Astrocyte (in vitro differentiated cells and primary cell): ENCODE data around the gene PPP4R2. TPM values are rescaled to one million over a fixed set of nuclear protein-coding genes. Genes with fewer than 3 reads are reported as not detected.

Experiments
- DNase-seq: peaks from one replicate; pipeline ENCODE4 v3.0.0-alpha.2; 2010; ENCODE audit warnings: low read depth
- FAIRE-seq: peaks from 2 replicates; lab custom pipeline; 2011; peaks lifted over from hg19 to GRCh38; lab: Jason Lieb, UNC
- H2AFZ ChIP-seq: 2 replicates; pipeline ENCODE4 v1.6.0; 2012; ENCODE audit warnings: low read depth, low read length, inconsistent platforms
- H3K27ac ChIP-seq: 2 replicates; pipeline ENCODE4 v1.5.1; 2011; ENCODE audit warnings: low read depth, low read length, inconsistent platforms
- H3K27me3 ChIP-seq: 2 replicates; pipeline ENCODE4 v1.6.0; 2011; ENCODE audit warnings: low read length, inconsistent platforms; ENCODE audit not compliant: insufficient read depth
- H3K36me3 ChIP-seq: 2 replicates; pipeline ENCODE4 v1.5.1; 2011; ENCODE audit warnings: low read length, inconsistent platforms; ENCODE audit not compliant: insufficient read depth
- H3K4me1 ChIP-seq: 2 replicates; pipeline ENCODE4 v1.5.1; 2011; ENCODE audit warnings: low read length, inconsistent platforms; ENCODE audit not compliant: insufficient read depth
- H3K4me2 ChIP-seq: 2 replicates; pipeline ENCODE4 v1.6.0; 2012; ENCODE audit warnings: low read length, inconsistent platforms
- H3K4me3 ChIP-seq: 2 replicates; pipeline ENCODE4 v1.5.1; 2011; ENCODE audit warnings: low read depth, mild to moderate bottlenecking, low read length, inconsistent platforms; ENCODE audit not compliant: insufficient read depth
- H3K79me2 ChIP-seq: 2 replicates; pipeline ENCODE4 v1.6.0; 2012; ENCODE audit warnings: mild to moderate bottlenecking, low read length, inconsistent platforms; ENCODE audit not compliant: insufficient read depth
- H3K9ac ChIP-seq: 2 replicates; pipeline ENCODE4 v1.6.0; 2012; ENCODE audit warnings: mild to moderate bottlenecking, low read length, inconsistent platforms
- H3K9me3 ChIP-seq: 2 replicates; pipeline ENCODE4 v1.5.1; 2012; ENCODE audit warnings: low read depth, mild to moderate bottlenecking, low read length, inconsistent platforms; ENCODE audit not compliant: insufficient read depth
- H4K20me1 ChIP-seq: 2 replicates; pipeline ENCODE4 v1.6.0; 2012; ENCODE audit warnings: low read length, inconsistent platforms; ENCODE audit not compliant: insufficient read depth
- H3K27ac Mint-ChIP-seq: one replicate; pipeline ENCODE4 v1.8.0; 2021; ENCODE audit warnings: mild to moderate bottlenecking, mixed read lengths; ENCODE audit not compliant: unreplicated experiment
- H3K27me3 Mint-ChIP-seq: one replicate; pipeline ENCODE4 v1.8.0; 2021; ENCODE audit warnings: low read depth, mixed read lengths; ENCODE audit not compliant: unreplicated experiment
- H3K36me3 Mint-ChIP-seq: one replicate; pipeline ENCODE4 v1.8.0; 2021; ENCODE audit warnings: low read depth, mixed read lengths; ENCODE audit not compliant: unreplicated experiment
- H3K4me1 Mint-ChIP-seq: one replicate; pipeline ENCODE4 v1.8.0; 2021; ENCODE audit warnings: low read depth, mixed read lengths; ENCODE audit not compliant: unreplicated experiment
- H3K4me3 Mint-ChIP-seq: one replicate; pipeline ENCODE4 v1.8.0; 2021; ENCODE audit warnings: mild to moderate bottlenecking, moderate library complexity, mixed read lengths; ENCODE audit not compliant: unreplicated experiment
- H3K9me3 Mint-ChIP-seq: one replicate; pipeline ENCODE4 v1.8.0; 2021; ENCODE audit warnings: mild to moderate bottlenecking, mixed read lengths; ENCODE audit not compliant: unreplicated experiment
- EZH2 ChIP-seq: IDR thresholded peaks from 2 replicates; pipeline ENCODE4 v1.6.1; 2012; ENCODE audit warnings: mild to moderate bottlenecking, low read length, inconsistent platforms; ENCODE audit not compliant: insufficient read depth
- total RNA-seq: library from RNA; stranded (reverse); gene quantifications from 2 replicates; pipeline ENCODE4 v1.2.1, GENCODE V29; 2021
- TF ChIP-seq, protein P1 (sequence below): IDR thresholded peaks from 2 replicates; pipeline ENCODE4 v1.5.1; 2011; ENCODE audit warnings: low read depth, mild to moderate bottlenecking, inconsistent platforms, low read length, moderate library complexity; ENCODE audit not compliant: insufficient read depth

Gene PPP4R2
- total RNA-seq, 1 donor from 2014 or later, result 98.5 TPM

DNA sequence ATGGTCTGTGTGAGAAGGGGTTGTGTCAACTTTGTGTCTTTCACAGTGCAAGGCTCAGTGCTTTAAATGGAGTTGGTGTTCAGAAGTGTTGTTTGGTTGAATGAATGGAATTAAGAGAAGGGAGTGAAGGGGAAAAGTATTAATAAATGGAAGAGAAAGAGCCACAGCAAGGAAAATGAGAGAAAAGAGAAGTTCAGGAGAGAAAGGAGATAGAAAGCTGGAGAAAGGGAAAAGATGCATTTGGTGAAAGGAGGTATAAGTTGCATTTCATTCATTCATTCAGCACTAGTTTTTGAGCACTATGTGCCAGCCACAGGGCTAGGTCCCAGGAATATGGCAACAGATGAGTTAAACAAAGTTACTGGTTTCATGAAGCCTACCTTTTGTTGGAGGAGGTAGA is 34.3 kb upstream of the PPP4R2 start:
- no peak for FAIRE-seq
- H3K27me3 ChIP-seq, result no peaks in the 10 kb centered on the region

GRCh38 chr3:72964633-72965032 is 32.0 kb upstream of the PPP4R2 start:
- H3K9me3 ChIP-seq, result no peaks in the 10 kb centered on the region
- no peak for TF ChIP-seq EZH2
- no peaks in the 10 kb centered on the region for H4K20me1 ChIP-seq
- no peak overlapping the region for H3K4me3 ChIP-seq
- no peaks in the 10 kb centered on the region for H3K27me3 ChIP-seq
- DNase-seq (no peak), FAIRE-seq (no peak)
- Mint-ChIP-seq H3K27me3 (no peaks in the 10 kb centered on the region), H3K27ac (no peak overlapping the region), H3K4me1 (peaks cover 5% of the 10 kb centered on the region), H3K36me3 (peaks cover 34% of the 10 kb centered on the region), H3K9me3 (peaks cover 2% of the 10 kb centered on the region), H3K4me3 (no peak overlapping the region)
- no peaks in the 10 kb centered on the region for H3K4me1 ChIP-seq
- no peak overlapping the region for H3K9ac ChIP-seq
- H2AFZ ChIP-seq, result no peak overlapping the region
- no peaks in the 10 kb centered on the region for H3K79me2 ChIP-seq
- no peak overlapping the region for H3K27ac ChIP-seq
- H3K4me2 ChIP-seq, result no peak overlapping the region
- peaks cover 3% of the 10 kb centered on the region for H3K36me3 ChIP-seq

More for the DNA sequence above, 34.3 kb upstream of the PPP4R2 start:
- peaks cover 24% of the 10 kb centered on the region for H3K36me3 Mint-ChIP-seq
- H3K79me2 ChIP-seq, result no peaks in the 10 kb centered on the region
- TF ChIP-seq, protein P1, sequence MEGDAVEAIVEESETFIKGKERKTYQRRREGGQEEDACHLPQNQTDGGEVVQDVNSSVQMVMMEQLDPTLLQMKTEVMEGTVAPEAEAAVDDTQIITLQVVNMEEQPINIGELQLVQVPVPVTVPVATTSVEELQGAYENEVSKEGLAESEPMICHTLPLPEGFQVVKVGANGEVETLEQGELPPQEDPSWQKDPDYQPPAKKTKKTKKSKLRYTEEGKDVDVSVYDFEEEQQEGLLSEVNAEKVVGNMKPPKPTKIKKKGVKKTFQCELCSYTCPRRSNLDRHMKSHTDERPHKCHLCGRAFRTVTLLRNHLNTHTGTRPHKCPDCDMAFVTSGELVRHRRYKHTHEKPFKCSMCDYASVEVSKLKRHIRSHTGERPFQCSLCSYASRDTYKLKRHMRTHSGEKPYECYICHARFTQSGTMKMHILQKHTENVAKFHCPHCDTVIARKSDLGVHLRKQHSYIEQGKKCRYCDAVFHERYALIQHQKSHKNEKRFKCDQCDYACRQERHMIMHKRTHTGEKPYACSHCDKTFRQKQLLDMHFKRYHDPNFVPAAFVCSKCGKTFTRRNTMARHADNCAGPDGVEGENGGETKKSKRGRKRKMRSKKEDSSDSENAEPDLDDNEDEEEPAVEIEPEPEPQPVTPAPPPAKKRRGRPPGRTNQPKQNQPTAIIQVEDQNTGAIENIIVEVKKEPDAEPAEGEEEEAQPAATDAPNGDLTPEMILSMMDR, result no peak
- TF ChIP-seq EZH2, result no peak
- H4K20me1 ChIP-seq, result no peaks in the 10 kb centered on the region
- no peak overlapping the region for H3K27ac ChIP-seq
- no peak overlapping the region for H2AFZ ChIP-seq
- H3K36me3 ChIP-seq, result peaks cover 2% of the 10 kb centered on the region
- H3K9me3 Mint-ChIP-seq, result peaks cover 2% of the 10 kb centered on the region
- no peak overlapping the region for H3K4me3 Mint-ChIP-seq
- no peaks in the 10 kb centered on the region for H3K9me3 ChIP-seq
- H3K9ac ChIP-seq, result no peak overlapping the region
- no peak overlapping the region for H3K27ac Mint-ChIP-seq
- peaks cover 5% of the 10 kb centered on the region for H3K4me1 Mint-ChIP-seq
- no peaks in the 10 kb centered on the region for H3K4me1 ChIP-seq
- H3K27me3 Mint-ChIP-seq, result no peaks in the 10 kb centered on the region
- DNase-seq, result no peak
- H3K4me3 ChIP-seq, result no peak overlapping the region
- no peak overlapping the region for H3K4me2 ChIP-seq

- Histone ChIP-seq H2AFZ (no peak overlapping the region), H3K27ac (no peak overlapping the region), H3K27me3 (no peaks in the 10 kb centered on the region), H3K9me3 (no peaks in the 10 kb centered on the region), H3K79me2 (no peaks in the 10 kb centered on the region), H3K9ac (no peak overlapping the region), H3K4me1 (no peaks in the 10 kb centered on the region), H3K4me3 (no peak overlapping the region), H4K20me1 (no peaks in the 10 kb centered on the region), H3K36me3 (peaks cover 3% of the 10 kb centered on the region), H3K4me2 (no peak overlapping the region)
- TF ChIP-seq EZH2, result no peak
- TF ChIP-seq, protein P1, result no peak
- Mint-ChIP-seq H3K27me3 (no peaks in the 10 kb centered on the region), H3K4me3 (no peak overlapping the region), H3K4me1 (no peaks in the 10 kb centered on the region), H3K9me3 (no peaks in the 10 kb centered on the region), H3K36me3 (peaks cover 31% of the 10 kb centered on the region), H3K27ac (no peak overlapping the region)
- FAIRE-seq (no peak), DNase-seq (no peak)
Measured at GRCh38 chr3:72968266-72968664, 28.3 kb upstream of the PPP4R2 start.
